ENCODE results near the gene ZBTB7C. TPM values are rescaled to one million over a fixed set of nuclear protein-coding genes. Genes with fewer than 3 reads are reported as not detected.
A peak's percentile ranks its signal among the peaks of the same experiment; 100 is the strongest.

ZBTB7C gene
- total and polyA plus RNA-seq, 8 donors: 3.0 to 47.8 (median 19.3) TPM

DNA sequence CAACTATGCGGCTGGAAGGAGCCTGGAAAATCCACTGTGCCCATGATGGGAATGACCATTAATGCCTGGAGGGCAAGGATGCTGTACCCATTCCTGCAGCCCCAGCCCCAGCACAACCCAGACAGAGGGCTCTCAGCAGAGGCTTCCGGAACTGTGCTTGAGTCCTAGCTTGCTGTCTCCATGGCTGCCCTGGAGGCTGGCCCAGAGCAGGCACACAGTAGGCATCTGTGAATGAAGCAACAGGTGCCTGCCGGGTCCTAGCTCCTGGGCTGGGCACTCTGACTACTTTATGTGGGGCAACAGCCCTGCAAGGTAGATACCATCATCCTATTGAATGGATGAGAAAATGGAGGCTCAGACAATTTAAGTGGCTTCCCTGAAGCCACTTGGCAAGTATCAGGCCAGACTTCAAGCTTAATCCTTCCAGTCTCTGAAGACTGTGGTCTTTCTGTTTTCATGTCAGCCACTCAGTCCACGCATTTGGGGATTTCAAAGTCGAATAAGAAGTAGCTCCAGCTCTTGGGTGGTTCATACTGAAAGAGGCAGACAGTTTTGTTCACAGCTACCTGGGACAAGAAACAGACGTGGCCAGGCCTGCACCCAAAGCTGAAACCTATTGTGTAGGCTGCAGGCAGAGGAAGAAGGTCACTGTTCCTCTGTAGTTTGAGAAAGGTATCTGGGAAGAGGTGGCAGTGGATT lies 237.5 kb downstream of the ZBTB7C start:
- intact Hi-C loops (cut with DNase I; ENCODE audit: low total_unique reads): no loop called here
- no peaks in the 10 kb centered on the region for H3K27me3 ChIP-seq
- 87 to 95% (median 94%) methylated on average over 4 to 6 of the region's 6 CpGs for WGBS, 5 donors
- no peak overlapping the region for H3K4me3 ChIP-seq
- TF ChIP-seq, protein P1, sequence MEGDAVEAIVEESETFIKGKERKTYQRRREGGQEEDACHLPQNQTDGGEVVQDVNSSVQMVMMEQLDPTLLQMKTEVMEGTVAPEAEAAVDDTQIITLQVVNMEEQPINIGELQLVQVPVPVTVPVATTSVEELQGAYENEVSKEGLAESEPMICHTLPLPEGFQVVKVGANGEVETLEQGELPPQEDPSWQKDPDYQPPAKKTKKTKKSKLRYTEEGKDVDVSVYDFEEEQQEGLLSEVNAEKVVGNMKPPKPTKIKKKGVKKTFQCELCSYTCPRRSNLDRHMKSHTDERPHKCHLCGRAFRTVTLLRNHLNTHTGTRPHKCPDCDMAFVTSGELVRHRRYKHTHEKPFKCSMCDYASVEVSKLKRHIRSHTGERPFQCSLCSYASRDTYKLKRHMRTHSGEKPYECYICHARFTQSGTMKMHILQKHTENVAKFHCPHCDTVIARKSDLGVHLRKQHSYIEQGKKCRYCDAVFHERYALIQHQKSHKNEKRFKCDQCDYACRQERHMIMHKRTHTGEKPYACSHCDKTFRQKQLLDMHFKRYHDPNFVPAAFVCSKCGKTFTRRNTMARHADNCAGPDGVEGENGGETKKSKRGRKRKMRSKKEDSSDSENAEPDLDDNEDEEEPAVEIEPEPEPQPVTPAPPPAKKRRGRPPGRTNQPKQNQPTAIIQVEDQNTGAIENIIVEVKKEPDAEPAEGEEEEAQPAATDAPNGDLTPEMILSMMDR (IDR thresholded peaks at IDR 0.05): no peak
- TF ChIP-seq EP300 (IDR thresholded peaks at IDR 0.05): no peak
- no peak for TF ChIP-seq POLR2AphosphoS5 (IDR thresholded peaks at IDR 0.05)
- no peak for TF ChIP-seq POLR2A (IDR thresholded peaks at IDR 0.05)
- H3K4me1 ChIP-seq: peaks cover 12 to 26% (median 21%) of the 10 kb centered on the region in 4 donors
- no peaks in the 10 kb centered on the region for H3K36me3 ChIP-seq
- no peak for DNase-seq
- H3K27ac ChIP-seq: no peak overlapping the region
- no peaks in the 10 kb centered on the region for H3K9me3 ChIP-seq

DNA sequence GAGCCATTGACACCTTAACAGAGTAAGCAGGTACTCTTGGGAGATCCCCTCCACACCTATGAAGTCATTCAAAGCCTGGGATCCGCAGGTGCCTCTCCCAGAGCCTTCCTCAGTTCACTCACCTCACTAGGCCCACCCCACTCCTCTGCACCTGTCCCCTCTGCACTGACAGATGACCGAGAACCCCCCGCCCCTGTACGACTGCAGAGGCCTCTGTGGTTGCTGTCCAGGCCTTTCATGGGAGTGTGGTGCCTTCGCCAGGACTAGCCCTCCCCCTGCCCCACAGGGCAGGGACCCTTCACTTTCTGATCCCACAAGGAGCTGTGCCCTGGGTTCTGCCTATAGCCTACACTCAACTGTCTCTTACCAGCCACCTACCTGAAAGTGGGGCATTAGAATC lies 238.5 kb downstream of the ZBTB7C start:
- no peak for DNase-seq
- Histone ChIP-seq H3K36me3 (no peaks in the 10 kb centered on the region), H3K4me1 (peaks cover 20 to 34% (median 27%) of the 10 kb centered on the region in 4 donors), H3K9me3 (no peaks in the 10 kb centered on the region), H3K27me3 (no peaks in the 10 kb centered on the region), H3K27ac (no peak overlapping the region), H3K4me3 (no peak overlapping the region)
- WGBS, 5 donors: 87 to 99% (median 97%) methylated on average over 5 of the region's 5 CpGs
- intact Hi-C loops (cut with DNase I; ENCODE audit: low total_unique reads): no loop called here
- TF ChIP-seq POLR2AphosphoS5 (IDR thresholded peaks at IDR 0.05) (no peak), EP300 (IDR thresholded peaks at IDR 0.05) (no peak), POLR2A (IDR thresholded peaks at IDR 0.05) (no peak)

DNA sequence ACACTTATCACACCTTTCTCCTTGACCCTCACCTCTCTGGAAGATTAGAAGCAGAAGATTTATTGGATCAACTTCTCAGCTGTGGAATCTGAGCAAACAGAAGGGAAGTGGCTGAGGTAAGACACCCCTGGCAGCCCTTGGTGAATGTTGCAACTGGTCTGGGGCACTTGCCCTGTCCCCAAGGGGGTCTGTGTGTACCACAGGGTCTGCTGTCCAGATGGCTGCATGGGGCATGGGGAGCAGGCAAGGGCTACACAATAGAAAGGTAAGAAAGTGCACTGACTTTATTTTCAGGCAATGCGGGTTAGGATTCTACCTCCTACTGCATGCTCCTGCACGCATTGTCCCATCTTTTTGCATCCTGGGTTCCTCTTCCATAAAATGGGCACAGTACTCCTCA lies 240.3 kb downstream of the ZBTB7C start:
- intact Hi-C loops (cut with DNase I; ENCODE audit: low total_unique reads): no loop called here
- Histone ChIP-seq H3K36me3 (no peaks in the 10 kb centered on the region), H3K4me3 (no peak overlapping the region), H3K27me3 (no peaks in the 10 kb centered on the region), H3K9me3 (no peaks in the 10 kb centered on the region), H3K4me1 (peaks cover 27 to 52% (median 35%) of the 10 kb centered on the region in 4 donors), H3K27ac (peak overlapping the region in 4 of 5 donors; percentile 18 to 85 (median 69))
- WGBS, 5 donors: 95 to 100% (median 96%) methylated on average over 2 of the region's 2 CpGs
- TF ChIP-seq, protein P1 (IDR thresholded peaks at IDR 0.05): no peak
- TF ChIP-seq EP300 (IDR thresholded peaks at IDR 0.05): no peak
- no peak for TF ChIP-seq POLR2A (IDR thresholded peaks at IDR 0.05)
- TF ChIP-seq POLR2AphosphoS5 (IDR thresholded peaks at IDR 0.05): no peak
- DNase-seq: no peak

DNA sequence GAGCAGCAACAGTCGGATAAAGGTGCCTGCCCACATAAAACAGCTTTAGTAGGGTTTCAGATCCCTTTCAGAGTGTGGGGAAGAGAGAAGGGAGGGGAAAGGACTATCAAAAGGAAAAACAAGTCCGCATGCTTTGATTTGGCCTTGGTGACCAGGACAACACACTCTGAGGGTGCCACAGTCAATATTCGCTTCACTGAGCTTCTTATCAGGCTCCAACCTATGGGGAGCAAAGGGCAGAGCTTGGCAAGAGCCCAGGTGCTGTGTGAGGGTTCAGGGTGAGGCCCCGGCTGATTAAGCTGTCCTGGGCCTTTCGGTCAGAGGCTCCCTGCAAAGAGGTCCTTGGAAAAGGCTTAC lies 241.3 kb downstream of the ZBTB7C start:
- H3K4me1 ChIP-seq: peaks cover 29 to 61% (median 39%) of the 10 kb centered on the region in 4 donors
- peak overlapping the region; percentile 59 to 85 (median 66) for H3K27ac ChIP-seq
- TF ChIP-seq POLR2A (IDR thresholded peaks at IDR 0.05) (no peak), POLR2AphosphoS5 (IDR thresholded peaks at IDR 0.05) (peak in 2 of 3 donors; percentile 66 to 78)
- no peaks in the 10 kb centered on the region for H3K9me3 ChIP-seq
- no peak overlapping the region for H3K4me3 ChIP-seq
- peak; percentile 92 for DNase-seq
- WGBS, 5 donors: 28 to 48% (median 39%) methylated on average over 5 of the region's 5 CpGs
- intact Hi-C loops (cut with DNase I; ENCODE audit: low total_unique reads): no loop called here
- H3K27me3 ChIP-seq: no peaks in the 10 kb centered on the region
- H3K36me3 ChIP-seq: no peaks in the 10 kb centered on the region

DNA sequence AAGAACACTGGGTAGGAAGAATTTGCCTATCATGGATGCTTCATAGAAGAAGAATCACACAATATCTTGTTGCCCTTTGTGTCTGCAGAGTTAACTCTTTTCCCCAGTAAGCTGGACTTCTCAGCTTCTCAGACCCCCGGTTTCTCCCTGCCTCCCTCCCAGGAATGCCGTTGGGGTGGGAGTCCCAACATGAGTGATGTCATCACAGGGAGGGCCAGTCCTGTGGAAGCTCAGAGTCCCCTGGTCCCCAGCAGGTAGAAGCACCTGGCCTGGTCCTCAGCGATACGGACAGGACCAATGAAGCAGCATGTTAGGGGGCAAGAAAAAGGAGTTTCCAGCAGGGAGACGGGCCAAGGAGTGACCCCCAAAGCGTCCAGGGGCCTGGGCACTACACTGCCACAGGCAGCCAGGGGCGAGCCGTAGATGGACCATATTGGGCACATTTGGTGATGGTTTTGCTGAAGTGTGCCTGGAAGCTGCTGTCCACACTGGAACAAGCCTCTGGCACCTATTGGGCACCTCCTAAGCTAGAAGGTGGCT lies 242.8 kb downstream of the ZBTB7C start:
- Histone ChIP-seq H3K27ac (peak overlapping the region; percentile 61 to 85 (median 77)), H3K36me3 (no peaks in the 10 kb centered on the region)
- TF ChIP-seq EP300 (IDR thresholded peaks at IDR 0.05): no peak
- no peak for TF ChIP-seq POLR2A (IDR thresholded peaks at IDR 0.05)
- TF ChIP-seq POLR2AphosphoS5 (IDR thresholded peaks at IDR 0.05): no peak
- TF ChIP-seq, protein P1 (IDR thresholded peaks at IDR 0.05): no peak

More for the DNA sequence above, 242.8 kb downstream of the ZBTB7C start:
- Histone ChIP-seq H3K4me3 (no peak overlapping the region), H3K9me3 (no peaks in the 10 kb centered on the region), H3K27me3 (no peaks in the 10 kb centered on the region), H3K4me1 (peaks cover 40 to 72% (median 52%) of the 10 kb centered on the region in 4 donors)
- WGBS, 5 donors: 81 to 93% (median 88%) methylated on average over 8 of the region's 8 CpGs
- intact Hi-C loops (cut with DNase I; ENCODE audit: low total_unique reads): no loop called here
- DNase-seq: peak in 1 of 2 donors; percentile 19
